ENCODE results near the gene MBLAC1.

Gene MBLAC1

DNA sequence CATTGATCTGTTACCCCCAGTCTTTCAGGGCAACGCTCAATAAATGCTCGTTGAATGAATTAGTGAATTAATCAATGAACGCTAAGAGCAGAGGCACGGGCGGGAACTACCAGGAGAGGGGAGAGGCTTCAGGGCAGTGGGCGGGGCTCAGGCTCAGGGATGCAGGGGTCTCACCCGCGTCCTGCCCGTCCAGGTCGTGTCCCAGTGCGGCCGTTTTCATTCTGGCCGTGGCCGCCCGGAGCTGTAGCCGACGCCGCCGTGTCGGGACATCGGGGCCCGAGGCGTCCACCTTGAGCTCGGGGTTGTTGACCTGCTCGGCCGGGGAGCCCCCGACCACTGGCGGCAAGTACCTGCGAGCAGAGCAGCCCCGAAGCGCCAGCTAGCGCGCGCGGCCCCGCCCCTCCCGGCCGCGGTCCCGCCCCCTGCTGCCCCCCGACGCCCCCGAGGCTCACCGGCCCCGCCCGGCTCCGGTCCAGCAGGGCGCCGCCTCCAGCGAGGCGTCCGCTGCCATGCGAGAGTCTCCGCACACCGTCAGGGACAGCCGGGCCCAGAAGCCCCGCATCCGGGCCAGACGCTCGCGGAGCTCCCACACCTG lies 44.4 kb downstream of the MBLAC1 start:
- peak; percentile 17 for ATAC-seq
- peak; percentile 41 for DNase-seq

DNA sequence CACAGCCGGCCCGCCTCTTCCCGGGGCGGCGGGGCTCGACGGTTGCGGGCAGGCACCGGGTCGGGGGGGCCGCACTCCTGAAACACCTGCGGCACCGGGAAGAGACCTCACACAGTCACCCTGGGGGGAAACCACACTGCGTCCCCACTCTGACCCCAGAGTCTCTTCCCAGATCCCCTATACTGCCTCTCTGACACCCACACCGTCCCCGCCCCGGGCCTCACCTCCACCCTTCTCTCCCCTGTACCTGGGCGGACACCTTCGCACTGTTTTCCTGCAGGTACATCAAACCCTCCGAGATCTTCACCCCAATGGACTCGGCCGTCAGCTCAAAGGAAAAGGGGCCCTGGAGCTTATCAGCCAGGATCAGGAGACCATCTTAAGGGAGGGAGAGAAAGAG lies 45.1 kb downstream of the MBLAC1 start:
- no peak for ATAC-seq
- DNase-seq: no peak

DNA sequence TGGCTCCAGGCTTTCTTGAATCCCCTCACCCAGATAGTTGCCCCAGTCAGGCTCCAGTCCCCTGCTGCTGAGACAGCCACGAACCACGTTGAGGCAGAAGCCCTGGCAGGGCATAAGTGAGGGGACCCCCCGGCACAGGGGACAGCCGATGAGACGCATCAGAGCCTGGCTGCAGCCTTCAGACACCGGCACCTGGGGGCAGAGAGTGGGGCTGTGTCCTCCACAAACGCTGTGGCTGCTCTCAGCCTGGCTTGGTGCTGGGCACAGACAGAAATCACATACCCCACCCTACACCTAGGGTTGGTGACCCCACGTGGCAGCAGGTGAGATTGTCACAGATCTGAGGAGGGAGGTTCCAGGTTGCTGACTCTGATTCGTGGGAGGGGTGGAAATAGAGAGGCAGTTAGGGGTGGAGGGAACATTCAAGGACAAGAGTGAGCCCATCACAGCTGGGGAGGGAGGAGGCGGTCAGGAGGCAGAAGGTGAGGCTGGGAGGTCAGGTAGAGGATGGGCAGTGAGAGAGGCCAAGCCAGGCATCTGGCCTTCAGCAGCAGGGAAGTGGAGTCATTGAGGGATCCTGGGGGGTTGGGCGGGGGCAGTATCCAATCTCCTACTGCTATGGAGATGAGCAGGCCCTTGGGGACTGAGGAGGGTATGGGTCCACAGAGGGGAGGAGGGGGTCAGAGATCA lies 47.2 kb downstream of the MBLAC1 start:
- ATAC-seq: no peak

DNA sequence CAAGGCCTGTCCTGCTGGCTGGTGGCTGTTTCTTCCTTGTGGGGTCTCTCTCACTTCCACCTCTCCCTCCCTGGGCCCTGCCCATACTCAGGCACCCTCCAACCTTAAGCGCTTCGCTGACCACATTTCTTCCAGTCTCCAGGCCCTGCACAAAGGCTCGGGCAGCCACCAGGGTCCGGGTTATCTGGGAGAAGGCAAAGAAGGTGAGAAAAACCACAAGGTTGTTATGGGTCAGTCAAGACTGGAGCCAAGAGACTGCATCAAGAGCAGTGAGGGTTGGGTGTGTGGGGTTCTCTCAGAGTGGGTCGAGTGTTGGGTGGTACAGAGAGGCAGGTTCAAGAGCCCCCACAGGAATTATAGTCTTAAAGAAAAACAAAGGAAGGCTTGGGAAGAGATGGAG lies 47.8 kb downstream of the MBLAC1 start:
- ATAC-seq: no peak
- DNase-seq: no peak

More for the DNA sequence above, 47.2 kb downstream of the MBLAC1 start:
- DNase-seq: no peak

DNA sequence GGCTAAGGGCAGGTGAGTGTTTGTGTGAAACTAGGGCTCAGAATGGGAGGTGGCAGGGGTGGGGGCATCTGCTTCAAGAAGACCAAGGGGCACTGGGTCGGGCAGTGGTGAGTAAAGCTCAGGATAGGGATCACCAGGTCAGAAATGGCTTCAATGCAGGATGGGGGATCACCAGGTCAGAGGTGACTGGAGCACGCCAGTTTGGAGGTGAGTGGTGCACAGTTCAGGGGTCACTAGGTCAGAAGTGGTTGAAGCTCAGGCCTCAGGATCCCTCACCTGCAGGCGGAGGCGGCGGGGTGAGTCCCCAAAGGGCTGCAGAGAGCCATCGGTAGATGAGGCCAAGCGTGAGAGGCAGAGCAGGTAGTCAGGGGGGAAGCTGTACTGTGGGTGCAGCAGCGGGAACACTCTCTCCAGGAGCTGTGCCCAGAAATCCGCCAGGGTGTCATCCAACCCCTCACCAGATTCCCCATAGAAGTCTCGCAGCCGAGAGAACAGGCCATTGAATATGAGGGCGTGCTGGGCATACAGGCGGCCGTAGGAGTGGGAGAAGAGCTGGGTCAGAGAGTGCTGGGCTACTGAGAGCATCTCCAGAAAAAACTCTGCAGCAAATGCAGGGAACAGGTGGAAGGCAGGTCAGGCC lies 48.6 kb downstream of the MBLAC1 start:
- DNase-seq (no peak), ATAC-seq (no peak)

DNA sequence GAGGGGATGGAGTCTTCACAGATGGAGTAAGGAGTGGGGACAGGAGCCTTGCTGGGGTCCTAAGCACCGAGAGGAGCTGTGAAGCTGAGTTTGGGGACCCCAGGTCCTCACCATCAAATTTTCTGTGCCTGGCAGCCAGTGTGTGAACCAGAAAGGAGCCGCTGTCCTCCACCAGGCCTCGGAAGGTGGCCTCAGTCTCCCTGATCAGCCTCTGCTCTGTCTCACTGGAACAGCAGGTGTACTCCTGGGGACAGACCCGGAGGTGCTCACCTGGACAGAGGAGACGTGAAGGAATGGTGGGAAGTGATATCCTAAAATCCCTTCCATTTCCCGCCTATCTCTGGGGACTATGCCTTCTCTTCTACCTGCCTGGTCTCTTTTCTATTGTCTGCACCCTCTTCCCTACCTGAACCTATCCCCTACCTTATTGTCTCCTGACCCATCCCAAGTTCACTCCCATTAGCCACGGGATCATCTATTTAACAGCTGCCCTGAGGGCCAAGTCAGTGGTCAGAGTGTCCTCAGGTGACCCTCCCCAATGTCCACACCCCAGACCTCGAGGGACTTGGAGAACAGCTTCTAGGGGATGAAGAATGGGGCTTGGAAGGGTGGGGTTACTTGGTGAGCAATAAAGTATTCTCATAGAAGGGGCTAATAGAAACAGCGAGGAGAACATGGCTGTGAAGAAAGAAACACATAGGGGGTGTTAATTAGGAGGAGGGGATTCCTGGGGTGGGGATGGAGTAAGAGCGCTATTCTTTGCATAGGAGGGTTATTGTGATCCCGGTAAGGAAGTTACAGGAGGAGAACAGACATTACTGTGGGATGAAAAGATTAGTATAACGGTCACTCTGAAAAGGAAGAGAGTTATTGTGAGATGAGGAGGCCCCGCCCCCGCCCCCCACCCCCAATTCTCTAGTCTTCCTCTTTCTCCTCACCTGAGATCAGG lies 49.6 kb downstream of the MBLAC1 start:
- DNase-seq (no peak), ATAC-seq (no peak)

DNA sequence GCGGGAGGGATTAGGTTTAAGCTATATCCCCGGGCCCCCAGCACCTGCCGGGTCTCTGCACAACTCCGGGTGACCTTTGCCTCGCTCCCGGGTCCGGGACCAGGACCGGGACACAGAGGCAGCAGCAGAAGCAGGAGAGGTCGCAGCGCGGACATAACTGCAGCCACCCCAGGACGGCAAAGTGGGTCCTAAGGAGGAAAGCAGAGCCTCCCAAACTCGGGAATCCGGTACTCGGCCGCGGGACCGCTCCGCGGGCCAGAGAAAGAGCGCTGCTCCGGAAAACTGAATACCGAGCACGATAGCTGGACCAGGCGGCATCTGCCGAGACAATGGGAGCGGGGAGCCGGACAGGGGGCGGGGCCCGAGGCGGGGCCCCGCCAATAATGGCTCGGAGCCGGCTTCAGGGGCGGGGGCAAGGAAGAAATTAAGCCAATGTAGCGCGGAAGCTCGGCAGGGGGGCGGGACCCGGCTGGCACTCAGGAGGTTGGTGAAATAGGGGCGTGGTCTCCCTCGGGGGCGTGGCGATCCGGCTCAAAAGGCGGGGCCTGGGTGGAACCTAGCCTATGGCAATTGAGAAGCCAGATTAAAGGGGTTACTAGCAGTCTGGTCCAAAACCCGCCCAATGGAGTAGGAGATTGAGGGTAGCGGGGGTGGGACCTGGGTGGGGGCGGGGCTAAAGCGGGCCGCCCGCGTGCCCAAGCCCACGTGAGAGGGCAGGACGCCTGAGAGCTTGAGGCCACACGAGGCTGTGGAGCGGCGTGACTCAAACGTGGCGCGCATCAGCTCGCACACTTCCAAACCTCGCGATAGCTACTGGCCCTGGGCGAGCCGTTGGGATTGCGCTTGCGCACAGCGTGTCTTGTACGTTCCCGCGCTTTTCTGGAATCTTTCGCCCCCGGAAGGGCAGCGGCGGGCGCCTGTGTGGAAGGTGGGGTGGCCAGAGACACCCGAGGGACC lies 50.6 kb downstream of the MBLAC1 start, which contains the start of the genes GPC2 and STAG3:
Gene GPC2 (minus strand): TSS at position 337 of the 957 bp plus-strand sequence. CDS start 182 bp downstream, at position 155.
Gene STAG3 (plus strand): TSS at position 874 of the 957 bp plus-strand sequence. CDS start 2,639 bp downstream, outside the sequence.
- ATAC-seq: peak; percentile 89
- peak; percentile 98 for DNase-seq
